SU-DHL-6 (cell line): ENCODE measurements around the gene RHOH.

Experiments
- EZH2phosphoT487 ChIP-seq: fragments of 200-600 bp; sonication (generic), shearing (Covaris generic); conservative IDR thresholded peaks from 2 replicates; pipeline ENCODE4 v1.6.1; 2018; ENCODE audit warnings: mild to moderate bottlenecking, antibody characterized with exemption, low read length, moderate library complexity, mixed read lengths
- TF ChIP-seq, protein P1 (sequence below): fragments of 200-600 bp; sonication (generic); IDR thresholded peaks from one replicate; pipeline ENCODE4 v1.5.1; 2017; ENCODE audit warnings: antibody characterized with exemption, mild to moderate bottlenecking, low read length, moderate library complexity; ENCODE audit not compliant: insufficient read depth, poor library complexity, severe bottlenecking

DNA sequence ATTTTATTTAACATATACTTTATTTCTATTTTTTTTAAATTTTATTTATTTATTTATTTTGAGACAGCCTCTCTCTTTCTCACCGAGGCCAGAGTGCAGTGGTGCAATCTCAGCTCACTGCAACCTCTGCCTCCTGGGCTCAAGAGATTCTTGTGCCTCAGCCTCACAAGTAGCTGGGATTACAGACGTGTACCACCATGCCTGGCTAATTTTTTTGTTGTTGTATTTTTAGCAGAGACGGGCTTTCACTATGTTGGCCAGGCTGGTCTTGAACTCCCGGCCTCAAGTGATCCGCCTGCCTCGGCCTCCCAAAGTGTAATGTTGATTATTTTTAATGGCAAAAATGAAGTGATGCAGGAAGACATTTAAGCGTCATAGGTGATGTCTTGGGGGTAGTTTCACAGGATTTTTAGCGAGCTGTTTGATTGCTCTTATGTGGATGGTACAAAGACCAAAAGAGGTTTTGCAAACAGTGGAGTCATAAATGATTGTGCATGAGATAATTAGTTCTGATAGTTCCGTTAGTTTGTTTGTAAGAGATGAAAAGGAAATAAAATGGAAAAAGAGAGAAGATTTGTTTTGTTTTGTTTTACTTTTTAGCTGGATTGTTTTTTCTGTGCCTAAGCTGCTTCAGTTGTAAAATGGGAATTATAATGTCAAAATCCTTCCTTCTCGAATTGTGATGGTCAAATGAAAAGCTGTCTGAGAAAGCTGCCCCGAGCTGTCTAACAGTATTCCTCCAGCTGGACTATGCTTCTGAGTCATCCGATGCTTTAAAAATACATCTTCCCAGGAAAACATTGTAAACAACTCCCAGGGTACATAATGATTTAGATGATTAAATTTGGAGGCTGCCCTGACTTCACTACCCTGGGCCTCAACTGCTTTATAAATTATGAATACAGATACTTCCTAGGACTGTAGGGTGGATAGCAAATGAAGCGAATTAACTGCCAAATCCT, 14.7 kb downstream of the RHOH start:
- TF ChIP-seq, protein P1, sequence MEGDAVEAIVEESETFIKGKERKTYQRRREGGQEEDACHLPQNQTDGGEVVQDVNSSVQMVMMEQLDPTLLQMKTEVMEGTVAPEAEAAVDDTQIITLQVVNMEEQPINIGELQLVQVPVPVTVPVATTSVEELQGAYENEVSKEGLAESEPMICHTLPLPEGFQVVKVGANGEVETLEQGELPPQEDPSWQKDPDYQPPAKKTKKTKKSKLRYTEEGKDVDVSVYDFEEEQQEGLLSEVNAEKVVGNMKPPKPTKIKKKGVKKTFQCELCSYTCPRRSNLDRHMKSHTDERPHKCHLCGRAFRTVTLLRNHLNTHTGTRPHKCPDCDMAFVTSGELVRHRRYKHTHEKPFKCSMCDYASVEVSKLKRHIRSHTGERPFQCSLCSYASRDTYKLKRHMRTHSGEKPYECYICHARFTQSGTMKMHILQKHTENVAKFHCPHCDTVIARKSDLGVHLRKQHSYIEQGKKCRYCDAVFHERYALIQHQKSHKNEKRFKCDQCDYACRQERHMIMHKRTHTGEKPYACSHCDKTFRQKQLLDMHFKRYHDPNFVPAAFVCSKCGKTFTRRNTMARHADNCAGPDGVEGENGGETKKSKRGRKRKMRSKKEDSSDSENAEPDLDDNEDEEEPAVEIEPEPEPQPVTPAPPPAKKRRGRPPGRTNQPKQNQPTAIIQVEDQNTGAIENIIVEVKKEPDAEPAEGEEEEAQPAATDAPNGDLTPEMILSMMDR = no peak
- TF ChIP-seq EZH2phosphoT487 = no peak
